Fibroblast of peridontal ligament (primary cell): ENCODE data around the gene IRX6.

ENCODE experiments used
- DNase-seq: peaks from one replicate; pipeline ENCODE4 v3.0.0-alpha.2; 2010; ENCODE audit errors: extremely low read depth

IRX6 gene

GRCh38 chr16:55324285-55325079 is 479 bp downstream of the IRX6 start:
- no peak for DNase-seq

DNA sequence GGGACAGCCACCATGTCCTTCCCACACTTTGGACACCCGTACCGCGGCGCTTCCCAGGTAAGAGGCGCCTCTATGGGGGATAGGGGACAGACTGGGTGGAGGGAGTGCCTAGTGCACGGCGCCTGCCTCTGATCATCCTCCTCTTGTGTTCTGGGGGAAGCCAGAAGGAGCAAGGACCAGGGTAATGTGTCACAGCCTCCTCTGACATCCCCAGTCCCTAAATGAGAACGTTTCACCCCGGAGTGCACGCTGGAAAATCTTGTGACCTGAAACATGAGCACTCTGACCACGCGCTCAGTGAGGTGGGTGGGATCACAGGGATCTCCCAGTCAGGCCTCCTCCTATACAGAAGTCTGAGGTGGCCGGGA is 1.1 kb downstream of the IRX6 start:
- DNase-seq, result no peak

DNA sequence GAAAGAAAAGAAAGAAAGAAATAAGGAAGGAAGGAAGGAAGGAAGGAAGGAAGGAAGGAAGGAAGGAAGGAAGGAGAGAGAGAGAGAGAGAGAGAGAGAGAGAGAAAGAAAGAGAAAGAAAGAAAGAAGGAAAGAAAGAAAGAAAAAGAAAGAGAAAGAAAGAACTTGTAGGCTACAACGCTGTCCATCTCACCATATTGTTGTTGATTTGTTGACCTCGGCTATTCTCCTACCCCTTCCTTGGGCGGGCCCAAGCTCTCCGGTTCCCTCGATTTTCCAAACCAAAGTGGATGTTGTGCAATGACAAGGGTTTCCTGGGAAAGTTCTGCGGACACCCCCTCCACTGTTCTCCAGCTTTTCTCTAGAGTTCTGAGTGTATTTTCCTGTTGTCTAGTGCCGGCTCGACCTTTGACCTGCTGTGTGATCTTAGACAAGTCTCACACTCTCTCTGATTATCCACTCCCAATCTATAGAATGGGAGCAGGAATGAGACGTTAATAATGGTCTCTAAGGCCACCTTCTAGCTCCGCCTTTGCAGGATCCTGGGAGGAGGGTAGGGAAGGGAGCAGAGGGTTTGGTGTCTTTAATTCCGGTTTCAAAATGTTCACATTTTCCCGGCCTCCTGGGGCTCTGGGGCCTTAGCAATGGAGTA is 1.6 kb downstream of the IRX6 start:
- DNase-seq, result no peak

- DNase-seq, result no peak
Observed at GRCh38 chr16:55326261-55327092, 2.5 kb downstream of the IRX6 start.

- DNase-seq, result no peak
Observed at GRCh38 chr16:55328611-55329569, 4.9 kb downstream of the IRX6 start.

DNA sequence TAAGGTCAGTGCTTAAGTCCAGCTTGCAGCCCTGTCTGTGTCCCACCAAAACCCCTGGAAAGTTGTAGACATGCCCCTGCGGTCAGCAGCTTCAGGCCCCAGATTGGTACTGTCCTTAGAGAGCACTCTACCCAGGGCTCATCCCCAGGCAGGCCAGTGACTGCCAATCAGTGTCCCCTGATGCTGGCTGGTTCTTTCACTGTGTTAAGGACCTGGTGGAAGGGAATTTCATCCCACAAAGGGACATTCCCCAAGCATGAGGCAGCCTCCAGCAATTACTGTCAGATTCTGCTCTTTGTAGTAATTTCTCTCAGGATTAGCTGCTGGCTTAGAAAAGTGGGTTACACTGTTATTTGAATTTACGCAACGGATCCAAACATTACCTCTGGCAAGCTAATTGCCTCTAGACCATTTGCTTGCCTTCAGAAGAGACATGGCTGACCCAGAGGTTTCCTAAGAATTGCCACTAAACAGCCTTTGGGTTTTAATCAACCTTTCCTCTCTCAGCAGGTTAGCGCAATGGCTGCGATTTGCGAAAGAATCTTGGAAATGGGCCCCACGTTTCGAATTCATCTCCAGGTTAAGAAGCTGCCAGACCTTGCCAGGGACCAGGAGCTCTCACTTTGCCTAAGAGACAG is 5.9 kb downstream of the IRX6 start:
- no peak for DNase-seq

- no peak for DNase-seq
Observed at GRCh38 chr16:55330781-55331647, 7.0 kb downstream of the IRX6 start.

DNA sequence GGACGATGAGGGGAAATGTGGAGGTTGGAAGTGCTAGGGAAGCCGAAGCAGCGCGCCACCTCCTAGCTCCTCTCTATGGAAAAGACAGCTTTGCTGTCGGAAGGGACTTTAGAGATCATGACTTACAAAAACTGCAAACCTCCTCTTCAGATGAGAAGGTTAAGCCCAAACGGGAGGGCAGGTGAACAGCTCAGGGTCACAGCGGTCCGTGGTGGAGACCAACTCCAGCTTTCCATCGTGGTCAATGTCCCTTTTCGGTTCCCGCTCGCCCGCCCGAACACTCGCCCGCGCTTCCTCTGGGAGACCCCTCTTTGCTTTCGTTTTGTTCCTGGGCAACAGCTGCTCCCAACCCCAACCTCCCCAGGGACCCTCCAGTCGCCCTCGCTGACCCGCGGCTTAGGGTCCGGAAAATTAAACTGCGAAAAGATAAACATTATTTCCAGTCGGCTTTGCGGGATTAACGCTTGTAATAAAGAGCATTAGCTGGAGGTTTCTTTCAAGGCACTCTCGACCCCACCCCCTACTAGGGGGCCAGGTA is 7.7 kb downstream of the IRX6 start:
- DNase-seq, result no peak

- no peak for DNase-seq
Observed at GRCh38 chr16:55333684-55334083, 9.7 kb downstream of the IRX6 start.

DNA sequence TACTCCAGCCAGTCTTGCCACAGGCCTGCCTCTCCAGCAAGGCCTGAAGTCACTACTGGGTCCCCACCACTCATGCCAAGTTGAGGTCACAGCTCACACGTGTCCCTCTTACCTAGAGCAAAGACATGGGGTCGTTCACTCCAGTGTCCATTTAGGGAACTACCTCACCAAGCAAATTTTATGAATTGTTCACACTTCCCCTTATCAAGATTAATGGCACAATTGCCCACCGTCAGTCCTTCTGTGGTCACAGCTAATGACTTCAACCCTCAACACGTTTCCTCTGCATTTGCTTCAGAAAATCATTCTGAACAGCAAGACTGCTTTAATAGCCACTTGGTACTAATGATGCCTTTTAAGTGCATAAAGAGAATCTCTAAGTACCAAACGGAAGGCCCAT is 14.6 kb downstream of the IRX6 start:
- DNase-seq, result no peak

- no peak for DNase-seq
Observed at GRCh38 chr16:55340445-55340844, 16.4 kb downstream of the IRX6 start.

- no peak for DNase-seq
Observed at GRCh38 chr16:55341681-55342080, 17.7 kb downstream of the IRX6 start.

DNA sequence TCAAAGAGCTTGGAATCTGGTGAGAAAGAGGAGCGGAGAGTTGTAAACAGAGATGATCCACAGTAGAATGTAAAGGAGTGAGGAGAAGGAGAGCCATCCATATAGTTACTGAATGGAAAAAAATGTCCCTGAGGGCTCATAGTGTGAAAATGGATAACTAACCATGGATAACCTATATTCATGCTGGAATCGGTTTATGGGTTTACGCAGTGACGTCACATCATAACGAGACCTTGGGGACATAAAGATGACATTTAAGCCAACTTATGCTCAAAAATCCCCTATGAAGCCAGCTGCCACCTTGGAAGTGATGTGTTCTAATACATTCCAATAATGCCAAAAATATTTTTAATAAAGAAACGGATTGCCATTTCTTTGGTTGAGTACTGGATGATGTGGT is 22.5 kb downstream of the IRX6 start:
- no peak for DNase-seq

- peak; percentile 17 for DNase-seq
Observed at GRCh38 chr16:55349867-55350266, 25.9 kb downstream of the IRX6 start.

GRCh38 chr16:55350984-55351383 is 27.0 kb downstream of the IRX6 start:
- no peak for DNase-seq

GRCh38 chr16:55351936-55352335 is 27.9 kb downstream of the IRX6 start:
- DNase-seq, result no peak

- no peak for DNase-seq
Observed at GRCh38 chr16:55357241-55357640, 33.2 kb downstream of the IRX6 start.

- no peak for DNase-seq
Observed at GRCh38 chr16:55359946-55360345, 35.9 kb downstream of the IRX6 start.

DNA sequence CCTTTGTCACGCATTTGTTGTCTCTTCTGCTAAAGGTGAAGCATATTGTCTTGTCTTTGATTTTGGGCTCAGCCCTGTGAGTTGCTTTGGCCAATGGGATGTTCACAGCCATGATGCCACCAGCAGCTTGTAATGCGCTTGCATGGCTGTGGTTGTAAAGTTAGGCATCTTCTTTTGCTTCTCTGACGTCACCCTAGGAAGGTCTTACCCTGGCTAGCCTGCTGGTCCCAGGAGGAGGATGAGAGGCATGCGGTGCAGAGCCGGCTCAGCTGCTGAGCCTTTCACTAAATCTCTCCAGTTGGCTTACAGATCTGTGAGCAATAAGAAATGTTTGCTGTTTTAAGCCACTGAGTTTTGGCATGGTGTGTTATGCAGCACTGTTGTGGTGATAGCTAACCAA is 40.8 kb downstream of the IRX6 start:
- no peak for DNase-seq

DNA sequence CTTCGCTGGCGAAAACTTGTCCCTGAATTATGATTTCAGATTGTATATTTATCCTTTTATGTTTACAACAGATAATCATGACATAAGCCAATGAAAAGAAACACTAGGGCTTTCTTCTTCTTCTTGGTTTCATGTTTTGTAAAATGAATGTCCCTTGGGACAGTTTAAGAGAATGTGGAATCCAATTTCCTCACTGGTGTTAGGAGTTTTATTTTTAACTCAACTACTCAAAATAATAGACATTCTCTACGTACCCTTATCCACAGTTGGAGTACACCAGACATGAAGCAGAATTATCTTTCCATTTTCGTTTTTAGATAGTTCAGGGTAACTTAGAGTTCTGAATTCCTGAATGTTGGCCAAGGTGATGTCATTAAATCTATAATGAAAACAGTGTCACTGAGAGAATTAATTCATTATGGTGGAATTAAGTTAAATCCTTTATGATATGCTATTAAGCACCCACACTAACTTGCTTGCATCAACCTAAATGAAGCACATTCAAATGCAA is 43.4 kb downstream of the IRX6 start:
- peak; percentile 16 for DNase-seq
